HUES64 (cell line): ENCODE results near the gene HS3ST6.
"Not testable (repeated sequence)": the region's sequence is repeated elsewhere in the genome, so short reads cannot be mapped to it uniquely, and the experiment has no call there.

Experiments used
- H3K27ac ChIP-seq: 2 replicates; pipeline ENCODE4 v1.7.0; 2013; ENCODE audit warnings: low read depth, low read length, inconsistent platforms
- H3K27me3 ChIP-seq: 2 replicates; pipeline ENCODE4 v1.6.1; 2013; ENCODE audit warnings: mild to moderate bottlenecking, low read length; ENCODE audit not compliant: insufficient read depth
- H3K36me3 ChIP-seq: 2 replicates; pipeline ENCODE4 v1.6.1; 2013; ENCODE audit warnings: mild to moderate bottlenecking, low read length; ENCODE audit not compliant: insufficient read depth
- H3K4me1 ChIP-seq: 2 replicates; pipeline ENCODE4 v1.6.1; 2013; ENCODE audit warnings: mild to moderate bottlenecking, low read length, moderate library complexity; ENCODE audit not compliant: insufficient read depth
- H3K4me3 ChIP-seq: 2 replicates; pipeline ENCODE4 v1.5.1; 2013; ENCODE audit warnings: mild to moderate bottlenecking, low read length, moderate library complexity
- H3K9ac ChIP-seq: 2 replicates; pipeline ENCODE4 v1.6.1; 2013; ENCODE audit warnings: mild to moderate bottlenecking, low read depth, low read length
- H3K9me3 ChIP-seq: 2 replicates; pipeline ENCODE4 v1.6.1; 2013; ENCODE audit warnings: low read depth, low read length; ENCODE audit not compliant: insufficient read depth
- WGBS: fragments of 150-250, 120-280 bp; methylation state at CpG from one replicate; pipeline ENCODE4 v1.1.7; 2013; ENCODE audit warnings: missing lambda C conversion rate; 5-methylcytosine and 5-hydroxymethylcytosine counted together

The HS3ST6 gene

DNA sequence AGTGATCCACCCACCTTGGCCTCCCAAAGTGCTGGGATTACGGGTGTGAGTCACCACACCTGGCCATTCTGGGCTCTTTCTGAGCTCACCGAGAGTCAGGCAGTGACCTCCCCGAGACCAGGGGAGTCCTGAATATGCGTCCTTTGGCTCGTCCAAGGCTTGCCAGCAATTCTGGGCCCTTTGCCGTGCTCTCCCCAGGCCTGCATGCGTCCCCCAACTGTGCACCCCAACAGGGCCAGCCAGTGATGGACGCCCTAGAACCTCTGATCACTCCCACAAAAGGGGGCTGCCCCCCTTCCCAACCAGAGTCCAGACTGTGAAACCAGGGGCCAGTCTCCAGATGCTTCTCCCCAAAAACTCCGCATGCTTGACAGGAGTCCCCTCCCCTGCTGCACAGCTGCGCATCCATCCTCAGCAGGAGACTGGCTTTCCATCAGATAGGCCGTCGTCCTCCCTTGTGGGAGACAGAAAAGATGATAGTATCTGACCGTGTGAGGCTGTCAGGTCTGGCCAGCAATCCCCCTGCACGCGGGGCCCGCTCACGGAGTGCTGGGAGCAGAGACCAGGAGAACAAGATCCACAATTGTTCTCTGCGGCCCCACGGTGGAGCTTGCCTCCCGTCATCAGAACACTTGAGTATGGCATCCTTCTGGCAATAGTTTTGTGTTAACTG is 15.5 kb downstream of the HS3ST6 start:
- no peak overlapping the region for H3K9ac ChIP-seq
- H3K9me3 ChIP-seq: no peaks in the 10 kb centered on the region
- H3K4me3 ChIP-seq: no peak overlapping the region
- no peaks in the 10 kb centered on the region for H3K4me1 ChIP-seq
- 89% methylated on average over 20 of the region's 20 CpGs for WGBS
- H3K27ac ChIP-seq: no peak overlapping the region
- no peaks in the 10 kb centered on the region for H3K36me3 ChIP-seq
- H3K27me3 ChIP-seq: peaks cover 12% of the 10 kb centered on the region

DNA sequence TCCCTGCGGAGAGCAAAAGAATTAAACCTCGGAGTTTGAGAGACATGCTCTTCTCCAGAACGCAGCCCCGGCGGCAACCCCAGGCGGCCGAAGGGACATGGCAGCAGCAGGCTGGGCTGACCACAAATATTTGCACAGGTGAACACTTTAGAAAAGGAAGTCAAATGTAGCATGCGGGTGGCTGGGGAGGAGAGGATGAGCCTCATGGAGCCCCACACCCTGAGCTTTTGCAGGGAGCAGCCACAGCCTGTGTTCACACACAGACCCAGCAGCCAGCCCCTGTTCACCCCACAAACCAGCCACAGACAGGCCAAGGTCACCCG is 17.8 kb downstream of the HS3ST6 start:
- 92% methylated on average over 9 of the region's 9 CpGs for WGBS
- no peak overlapping the region for H3K4me3 ChIP-seq
- H3K36me3 ChIP-seq: no peaks in the 10 kb centered on the region
- no peaks in the 10 kb centered on the region for H3K9me3 ChIP-seq
- no peak overlapping the region for H3K9ac ChIP-seq
- no peak overlapping the region for H3K27ac ChIP-seq
- H3K27me3 ChIP-seq: no peaks in the 10 kb centered on the region
- no peaks in the 10 kb centered on the region for H3K4me1 ChIP-seq

DNA sequence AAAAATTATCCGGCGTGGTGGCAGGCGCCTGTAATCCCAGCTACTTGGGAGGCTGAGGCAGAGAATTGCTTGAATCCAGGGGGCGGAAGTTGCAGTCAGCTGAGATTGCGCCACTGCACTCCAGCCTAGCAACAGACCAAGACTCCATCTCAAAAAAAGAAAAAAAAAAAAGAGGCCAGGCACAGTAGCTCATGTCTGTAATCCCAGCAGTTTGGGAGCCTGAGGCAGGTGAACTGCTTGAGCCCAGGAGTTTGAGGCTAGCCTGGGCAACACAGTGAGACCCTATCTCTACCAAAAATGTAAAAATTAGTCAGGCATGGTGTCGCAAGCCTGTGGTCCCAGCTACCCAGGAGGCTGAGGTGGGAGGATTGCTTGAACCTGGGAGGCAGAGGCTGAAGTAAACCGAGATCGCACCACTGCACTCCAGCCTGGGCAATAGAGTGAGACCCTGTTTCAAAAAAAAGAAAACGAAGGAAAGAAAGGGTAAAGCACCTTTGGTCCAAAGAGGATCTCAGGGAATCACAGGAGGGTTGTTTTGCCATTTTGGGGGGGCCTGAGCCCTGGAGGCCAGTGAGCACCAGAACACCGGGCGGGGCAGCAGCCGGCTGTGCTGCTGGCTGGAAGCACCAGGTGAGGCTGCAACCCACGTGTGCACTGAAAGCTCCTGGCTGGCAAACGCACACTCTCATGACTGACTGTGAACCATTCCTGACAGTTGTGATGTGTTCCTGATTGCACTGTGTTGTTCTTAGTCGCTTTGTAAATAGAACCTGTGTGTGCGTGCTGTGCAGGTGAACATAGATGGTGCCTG is 18.4 kb downstream of the HS3ST6 start:
- H3K27me3 ChIP-seq: no peaks in the 10 kb centered on the region
- WGBS: 89% methylated on average over 16 of the region's 16 CpGs
- no peak overlapping the region for H3K27ac ChIP-seq
- no peak overlapping the region for H3K9ac ChIP-seq
- no peaks in the 10 kb centered on the region for H3K36me3 ChIP-seq
- no peak overlapping the region for H3K4me3 ChIP-seq
- H3K9me3 ChIP-seq: no peaks in the 10 kb centered on the region
- H3K4me1 ChIP-seq: no peaks in the 10 kb centered on the region

DNA sequence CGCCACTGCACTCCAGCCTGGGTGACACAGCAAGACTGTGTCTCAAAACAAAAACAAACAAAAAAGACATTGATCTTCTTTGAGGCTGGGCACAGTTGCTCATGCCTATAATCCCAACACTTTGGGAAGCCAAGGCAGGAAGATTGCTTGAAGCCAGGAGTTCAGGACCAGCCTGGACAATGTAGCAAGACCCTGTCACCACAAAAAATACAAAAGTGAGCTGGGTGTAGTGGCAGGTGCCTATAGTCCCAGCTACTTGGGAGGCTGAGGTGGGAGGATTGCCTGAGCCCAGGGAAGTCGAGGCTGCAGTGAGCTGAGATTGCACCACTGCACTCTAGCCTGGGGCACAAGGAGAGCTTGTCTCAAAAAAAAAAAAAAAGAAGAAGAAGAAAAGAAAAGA is 20.5 kb downstream of the HS3ST6 start:
- not testable (repeated sequence) for H3K9me3 ChIP-seq, H3K4me3 ChIP-seq, H3K27ac ChIP-seq, H3K9ac ChIP-seq, H3K4me1 ChIP-seq, H3K27me3 ChIP-seq, H3K36me3 ChIP-seq
- 94% methylated on average over 2 of the region's 2 CpGs for WGBS

DNA sequence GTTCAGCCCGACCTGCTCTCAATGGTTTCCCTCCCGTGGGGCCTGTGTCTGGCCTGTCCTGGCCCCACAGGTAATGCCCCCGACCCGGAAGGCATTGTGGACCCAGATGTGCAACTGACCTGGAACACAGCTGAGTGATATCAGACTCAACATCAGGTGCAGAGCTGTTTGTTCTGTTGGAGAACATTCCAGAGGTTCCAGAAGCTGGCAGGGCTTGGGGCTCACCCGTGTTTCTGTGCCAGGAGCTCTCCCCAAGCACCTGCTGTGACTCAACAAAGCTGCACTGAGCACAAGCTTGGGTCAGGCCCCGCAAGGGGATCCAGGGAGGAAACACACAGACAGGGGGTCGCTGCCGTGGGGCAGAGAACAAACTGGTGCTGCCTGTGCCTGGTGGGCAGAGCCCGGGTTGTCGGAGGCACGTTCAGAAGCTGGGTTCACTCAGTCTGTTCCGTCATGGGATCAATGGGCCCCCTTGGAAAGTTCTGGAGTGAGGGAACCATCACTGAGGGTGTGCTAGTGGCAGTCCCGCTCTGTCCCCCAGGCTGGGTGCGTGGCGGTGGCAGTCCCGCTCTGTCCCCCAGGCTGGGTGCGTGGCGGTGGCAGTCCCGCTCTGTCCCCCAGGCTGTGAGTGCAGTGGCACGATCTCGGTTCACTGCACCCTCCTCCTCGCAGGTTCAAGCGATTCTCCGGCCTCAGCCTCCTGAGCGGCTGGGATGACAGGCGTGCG is 22.1 kb downstream of the HS3ST6 start:
- Histone ChIP-seq H3K9me3 (no peaks in the 10 kb centered on the region), H3K27ac (no peak overlapping the region), H3K4me1 (no peaks in the 10 kb centered on the region; the same call in 1 of the 2 replicates), H3K27me3 (no peaks in the 10 kb centered on the region), H3K9ac (no peak overlapping the region), H3K36me3 (no peaks in the 10 kb centered on the region), H3K4me3 (no peak overlapping the region)
- 89% methylated on average over 27 of the region's 27 CpGs for WGBS

DNA sequence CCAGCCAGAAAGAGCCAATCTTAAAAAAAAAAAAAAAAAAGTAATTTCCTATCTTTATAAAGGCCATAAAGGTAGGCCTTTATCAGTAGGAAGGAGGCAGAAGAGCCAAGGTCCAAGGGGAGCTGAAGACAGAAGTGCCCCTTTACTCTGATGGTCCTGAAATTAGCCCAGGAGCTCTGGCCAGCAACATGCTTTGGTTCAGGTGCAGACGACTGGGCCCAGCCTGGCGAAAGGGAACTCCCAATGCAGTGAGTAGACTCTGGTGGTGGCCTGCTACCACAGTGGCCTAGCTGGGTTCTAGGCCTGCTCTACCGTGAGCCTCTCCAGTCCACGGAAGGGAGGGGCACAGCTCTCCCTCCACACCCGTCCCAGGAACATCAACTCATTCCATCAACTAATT is 23.1 kb downstream of the HS3ST6 start:
- no peak overlapping the region for H3K4me3 ChIP-seq
- H3K9me3 ChIP-seq: no peaks in the 10 kb centered on the region
- no peak overlapping the region for H3K27ac ChIP-seq
- H3K9ac ChIP-seq: no peak overlapping the region
- H3K4me1 ChIP-seq: no peaks in the 10 kb centered on the region; the same call in 1 of the 2 replicates
- 86% methylated on average over 5 of the region's 5 CpGs for WGBS
- H3K36me3 ChIP-seq: no peaks in the 10 kb centered on the region
- 0 out of 2 replicates have a peak, but pooled peaks cover 2% of the 10 kb centered on the region for H3K27me3 ChIP-seq

DNA sequence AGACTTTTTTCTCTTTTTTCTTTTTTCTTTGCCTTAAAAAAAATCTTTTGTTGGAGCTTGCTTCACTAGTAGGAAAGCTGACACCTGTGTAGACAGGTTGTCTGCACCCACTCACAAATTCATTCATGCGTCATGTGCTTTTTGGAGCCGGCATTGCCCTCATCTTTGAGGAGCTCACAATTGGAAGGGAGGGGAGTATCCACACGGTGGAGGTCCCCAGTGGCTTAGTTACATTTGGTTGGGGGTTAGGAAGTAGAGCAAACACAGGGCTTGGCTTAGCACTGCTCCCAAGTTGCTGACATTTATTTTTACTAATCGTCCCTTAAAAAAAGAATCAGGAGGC is 27.5 kb downstream of the HS3ST6 start:
- WGBS: 63% methylated on average over 4 of the region's 4 CpGs
- no peak overlapping the region for H3K27ac ChIP-seq

DNA sequence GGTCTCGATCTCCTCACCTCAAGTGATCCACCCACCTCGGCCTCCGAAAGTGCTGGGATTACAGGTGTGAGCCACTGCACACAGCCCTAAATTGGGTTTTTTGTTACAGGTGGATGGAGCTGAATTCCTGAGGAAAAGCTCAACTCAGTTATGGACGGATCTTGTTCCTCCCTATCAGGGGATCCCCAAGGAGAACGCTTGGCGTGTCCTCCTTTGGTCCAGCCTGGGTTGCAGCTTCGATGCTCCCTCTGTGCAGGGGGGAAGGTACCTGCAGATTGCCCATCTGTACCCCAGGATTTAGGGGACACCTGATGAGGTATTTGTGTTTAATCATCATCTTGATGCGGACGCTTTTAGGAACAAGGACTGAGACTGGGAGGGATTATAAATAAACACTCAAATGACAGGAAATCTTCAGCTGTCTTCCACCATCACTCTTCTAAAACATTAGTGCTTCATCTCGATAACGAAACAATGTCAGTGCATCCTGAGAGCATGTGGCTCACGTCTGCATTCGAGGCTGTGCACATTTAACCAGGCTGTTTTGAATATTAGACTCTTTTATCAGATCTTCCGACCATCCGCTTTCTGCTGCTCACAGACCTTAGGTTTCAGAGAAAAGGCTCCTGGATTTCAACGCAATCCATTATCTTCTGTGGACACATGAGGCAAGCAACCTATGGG is 28.0 kb downstream of the HS3ST6 start:
- Histone ChIP-seq H3K9me3 (no peaks in the 10 kb centered on the region), H3K36me3 (no peaks in the 10 kb centered on the region), H3K27ac (no peak overlapping the region), H3K27me3 (0 out of 2 replicates have a peak, but pooled peaks cover 2% of the 10 kb centered on the region), H3K4me1 (no peaks in the 10 kb centered on the region; the same call in 1 of the 2 replicates), H3K4me3 (no peak overlapping the region), H3K9ac (no peak overlapping the region)
- 88% methylated on average over 16 of the region's 16 CpGs for WGBS

More for the DNA sequence above, 27.5 kb downstream of the HS3ST6 start:
- Histone ChIP-seq H3K9ac (no peak overlapping the region), H3K4me1 (no peaks in the 10 kb centered on the region; the same call in 1 of the 2 replicates), H3K4me3 (no peak overlapping the region), H3K27me3 (0 out of 2 replicates have a peak, but pooled peaks cover 2% of the 10 kb centered on the region), H3K9me3 (no peaks in the 10 kb centered on the region), H3K36me3 (no peaks in the 10 kb centered on the region)

DNA sequence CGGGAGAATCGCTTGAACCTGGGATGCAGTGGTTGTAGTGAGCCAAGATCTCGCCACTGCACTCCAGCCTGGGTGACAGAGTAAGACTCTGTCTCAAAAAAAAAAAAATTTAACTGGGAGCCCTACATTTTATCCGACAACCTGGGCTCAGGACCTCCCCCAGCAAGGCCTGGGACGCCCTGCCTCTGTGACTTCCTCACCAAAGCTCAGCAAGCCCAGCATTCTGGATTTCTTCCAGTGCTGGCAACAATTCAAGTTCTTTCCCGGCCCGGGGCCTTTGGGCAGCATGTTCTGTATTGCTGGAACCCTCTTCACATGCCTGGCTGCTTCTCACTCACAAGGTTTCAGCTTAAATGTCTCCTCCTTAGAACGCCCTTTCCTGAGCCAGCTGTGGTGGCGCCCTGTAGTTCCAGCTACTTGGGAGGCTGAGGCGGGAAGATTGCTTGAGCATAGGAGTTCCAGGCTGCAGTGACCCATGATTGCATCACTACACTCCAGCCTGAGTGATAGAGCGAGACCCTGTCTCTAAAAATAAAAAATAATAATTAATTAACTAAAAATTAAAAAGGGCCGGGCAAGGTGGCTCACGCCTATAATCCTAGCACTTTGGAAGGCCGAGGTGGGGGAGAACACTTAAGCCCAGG is 30.4 kb downstream of the HS3ST6 start:
- WGBS: 90% methylated on average over 13 of the region's 14 CpGs

DNA sequence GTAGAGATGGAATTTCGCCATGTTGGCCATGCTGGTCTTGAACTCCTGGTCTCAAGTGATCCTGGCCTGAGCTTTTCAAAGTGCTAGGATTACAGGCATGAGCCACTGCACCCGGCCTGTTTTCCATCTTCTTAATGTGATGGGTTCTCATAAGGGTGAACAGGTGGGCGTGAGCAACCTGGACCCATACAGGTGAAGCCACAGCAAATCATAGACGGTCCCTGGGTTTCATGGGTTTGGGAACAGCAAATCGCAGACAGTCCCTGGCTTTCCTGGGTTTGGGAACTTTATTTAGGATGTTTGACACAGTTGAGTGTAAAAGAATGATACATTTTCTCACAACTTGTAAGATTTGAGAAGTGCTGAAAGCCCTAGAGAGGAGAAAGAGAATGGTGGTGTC is 33.3 kb downstream of the HS3ST6 start:
- H3K9ac ChIP-seq: no peak overlapping the region
- no peak overlapping the region for H3K4me3 ChIP-seq
- WGBS: 86% methylated on average over 5 of the region's 5 CpGs
- no peaks in the 10 kb centered on the region for H3K36me3 ChIP-seq
- no peaks in the 10 kb centered on the region for H3K27me3 ChIP-seq
- H3K4me1 ChIP-seq: no peaks in the 10 kb centered on the region
- H3K9me3 ChIP-seq: no peaks in the 10 kb centered on the region
- H3K27ac ChIP-seq: no peak overlapping the region

More for the DNA sequence above, 30.4 kb downstream of the HS3ST6 start:
- H3K4me3 ChIP-seq: no peak overlapping the region
- H3K9me3 ChIP-seq: no peaks in the 10 kb centered on the region
- H3K27ac ChIP-seq: no peak overlapping the region
- no peaks in the 10 kb centered on the region for H3K36me3 ChIP-seq
- H3K27me3 ChIP-seq: 0 out of 2 replicates have a peak, but pooled peaks cover 2% of the 10 kb centered on the region
- no peak overlapping the region for H3K9ac ChIP-seq
- no peaks in the 10 kb centered on the region; the same call in 1 of the 2 replicates for H3K4me1 ChIP-seq
